B cell (primary cell): Measurements from ENCODE around the gene HSPB9. TPM values are rescaled to one million over a fixed set of nuclear protein-coding genes. Genes with fewer than 3 reads are reported as not detected.

Source experiments
- ATAC-seq: fragments of 200-7000 bp; cut with Tn5 transposase; one replicate; pipeline ENCODE4 v1.10.0; 2021; ENCODE audit warnings: low read depth, mild to moderate bottlenecking, moderate number of reproducible peaks, moderate library complexity
- CTCF ChIA-PET: fragments of 350-600 bp; sonication (Branson Sonifier 250); formaldehyde crosslinking; loops from one replicate; lab custom pipeline; 2021; ENCODE audit warnings: antibody characterized with exemption, inconsistent platforms; lab: Charles Lee
- POLR2A ChIA-PET: fragments of 350-600 bp; sonication (Branson Sonifier 250); formaldehyde crosslinking; loops from one replicate; lab custom pipeline; 2021; ENCODE audit warnings: antibody characterized with exemption; lab: Charles Lee
- DNase-seq: peaks from one replicate; pipeline ENCODE4 v3.0.0; 2013
- H2AFZ ChIP-seq: 2 replicates; pipeline ENCODE4 v1.6.1; 2012; ENCODE audit warnings: mild to moderate bottlenecking, low read depth, low read length; ENCODE audit not compliant: insufficient read depth, poor library complexity, severe bottlenecking
- H3K27ac ChIP-seq, 2 donors: 1 replicate in 1 of 2; 2 replicates in 1 of 2; pipeline ENCODE4 v1.5.1; 2012 to 2013; ENCODE audit warnings: low read length in 2 of 2, mild to moderate bottlenecking in 2 of 2, moderate library complexity in 1 of 2
- H3K27me3 ChIP-seq, 4 experiments: fragments of 200-600 bp in 1 of 4; sonication (generic) in 1 of 4; replicated peaks in 1 of 4; 1 replicate in 2 of 4; 2 replicates in 2 of 4; pipeline versions ENCODE4 v1.6.1 to v1.7.0; 2013 to 2016; ENCODE audit warnings: low read length in 3 of 4, mild to moderate bottlenecking in 2 of 4, mixed read lengths in 1 of 4, moderate library complexity in 1 of 4; ENCODE audit not compliant: insufficient read depth in 4 of 4, control insufficient read depth in 3 of 4; ENCODE audit errors: control extremely low read depth in 1 of 4
- H3K36me3 ChIP-seq, 2 experiments: replicated peaks in 1 of 2; 1 replicate in 1 of 2; 2 replicates in 1 of 2; pipeline versions ENCODE4 v1.6.1 to v1.7.1; 2013; ENCODE audit warnings: low read length in 1 of 2; ENCODE audit not compliant: insufficient read depth in 2 of 2, control insufficient read depth in 1 of 2; ENCODE audit errors: control extremely low read depth in 1 of 2, extremely low read depth in 1 of 2
- H3K4me1 ChIP-seq, 2 donors: fragments of 200-600 bp in 1 of 2; sonication (generic) in 1 of 2; 1 replicate in 1 of 2; 2 replicates in 1 of 2; pipeline versions ENCODE4 v1.5.1 to v1.6.1; 2013 to 2017; ENCODE audit warnings: low read length in 2 of 2; ENCODE audit not compliant: control insufficient read depth in 2 of 2, insufficient read depth in 2 of 2
- H3K4me2 ChIP-seq: replicated peaks from 2 replicates; pipeline ENCODE3; 2012; ENCODE audit warnings: mild to moderate bottlenecking, low read depth, low read length; ENCODE audit not compliant: poor library complexity, severe bottlenecking
- H3K4me3 ChIP-seq, 5 experiments: fragments of 200-600 bp in 1 of 5; sonication (generic) in 1 of 5; 1 replicate in 3 of 5; 2 replicates in 2 of 5; pipeline versions ENCODE4 v1.5.1 to v1.7.0; 2011 to 2016; ENCODE audit warnings: low read length in 4 of 5, mild to moderate bottlenecking in 4 of 5, low read depth in 2 of 5, control low read depth in 1 of 5, moderate library complexity in 1 of 5; ENCODE audit not compliant: insufficient read depth in 1 of 5; ENCODE audit errors: control extremely low read depth in 1 of 5, extremely low read depth in 1 of 5
- H3K79me2 ChIP-seq: fragments of 200-600 bp; sonication (generic); one replicate; pipeline ENCODE4 v1.6.0; 2016; ENCODE audit warnings: low read length; ENCODE audit not compliant: control insufficient read depth, insufficient read depth
- H3K9ac ChIP-seq: fragments of 200-600 bp; sonication (generic); 2 replicates; pipeline ENCODE4 v1.6.1; 2017; ENCODE audit warnings: mild to moderate bottlenecking, low read length, moderate library complexity
- H3K9me3 ChIP-seq, 3 donors: one replicate each; pipeline versions ENCODE4 v1.6.1 to v1.7.1; 2013; ENCODE audit warnings: low read length in 2 of 3; ENCODE audit not compliant: control insufficient read depth in 2 of 3, insufficient read depth in 1 of 3; ENCODE audit errors: control extremely low read depth in 1 of 3
- H4K20me1 ChIP-seq: 2 replicates; pipeline ENCODE4 v1.6.0; 2012; ENCODE audit warnings: mild to moderate bottlenecking, low read length; ENCODE audit not compliant: insufficient read depth, control insufficient read depth, poor library complexity, severe bottlenecking
- H3K27ac Mint-ChIP-seq: one replicate; pipeline ENCODE4 v1.8.0; 2021; ENCODE audit warnings: mixed read lengths
- H3K27me3 Mint-ChIP-seq: one replicate; pipeline ENCODE4 v1.8.0; 2021; ENCODE audit warnings: mixed read lengths
- H3K4me1 Mint-ChIP-seq: one replicate; pipeline ENCODE4 v1.8.0; 2021; ENCODE audit warnings: mixed read lengths
- H3K4me3 Mint-ChIP-seq: one replicate; pipeline ENCODE4 v1.8.0; 2021; ENCODE audit warnings: mixed read lengths
- H3K9me3 Mint-ChIP-seq: one replicate; pipeline ENCODE4 v1.8.0; 2022; ENCODE audit warnings: mixed read lengths; ENCODE audit not compliant: insufficient read depth
- EZH2 ChIP-seq: IDR thresholded peaks from 2 replicates; pipeline ENCODE4 v1.6.1; 2012; ENCODE audit warnings: borderline replicate concordance, low read depth, mild to moderate bottlenecking, moderate library complexity, low read length; ENCODE audit not compliant: insufficient read depth, poor library complexity, severe bottlenecking
- WGBS: methylation state at CpG from one replicate; pipeline ENCODE4 v1.1.5; 2013; ENCODE audit warnings: missing lambda C conversion rate; ENCODE audit not compliant: insufficient coverage; 5-methylcytosine and 5-hydroxymethylcytosine counted together
- intact Hi-C: fragments of 100-400 bp; cut with micrococcal nuclease; formaldehyde crosslinking; loops from one replicate; pipeline ENCODE4 v1.10.0; 2022
- polyA plus RNA-seq: library from polyadenylated mRNA; depleted of rRNA; stranded (reverse); fragments of >200 nt; gene quantifications from 2 replicates; pipeline ENCODE4 v1.2.3, GENCODE V29; 2012
- total RNA-seq, 2 donors: library from RNA; stranded (reverse); fragments of 120-200 nt in 1 of 2; gene quantifications; 1 replicate in 1 of 2; 2 replicates in 1 of 2; pipeline versions ENCODE4 v1.2.3 to v1.2.4, GENCODE V29; 2013 to 2022
- TF ChIP-seq, protein P1 (sequence below): fragments of 200-600 bp; IDR thresholded peaks from one replicate; pipeline ENCODE4 v1.8.0; 2022; ENCODE audit warnings: antibody characterized with exemption, mild to moderate bottlenecking

Gene HSPB9
- total and polyA plus RNA-seq, 2 donors (not counting 1 experiment from before 2014, with no cell fraction given): 0.09 TPM; not detected in 1

GRCh38 chr17:42101513-42102292 lies 20.9 kb upstream of the HSPB9 start:
- Histone ChIP-seq H3K4me1 (peaks cover 11 to 17% of the 10 kb centered on the region in 2 donors), H3K27ac (no peak overlapping the region), H3K27me3 (peaks cover 0 to 15% (median 9%) of the 10 kb centered on the region in 4 experiments), H3K4me2 (no peak overlapping the region), H3K4me3 (no peak overlapping the region), H2AFZ (no peak overlapping the region), H4K20me1 (no peaks in the 10 kb centered on the region), H3K36me3 (peaks cover 0 to 20% of the 10 kb centered on the region in 2 experiments), H3K79me2 (no peaks in the 10 kb centered on the region), H3K9me3 (no peaks in the 10 kb centered on the region), H3K9ac (no peak overlapping the region)
- 61% methylated on average over 9 of the region's 14 CpGs for WGBS
- no peak for TF ChIP-seq EZH2
- TF ChIP-seq, protein P1, sequence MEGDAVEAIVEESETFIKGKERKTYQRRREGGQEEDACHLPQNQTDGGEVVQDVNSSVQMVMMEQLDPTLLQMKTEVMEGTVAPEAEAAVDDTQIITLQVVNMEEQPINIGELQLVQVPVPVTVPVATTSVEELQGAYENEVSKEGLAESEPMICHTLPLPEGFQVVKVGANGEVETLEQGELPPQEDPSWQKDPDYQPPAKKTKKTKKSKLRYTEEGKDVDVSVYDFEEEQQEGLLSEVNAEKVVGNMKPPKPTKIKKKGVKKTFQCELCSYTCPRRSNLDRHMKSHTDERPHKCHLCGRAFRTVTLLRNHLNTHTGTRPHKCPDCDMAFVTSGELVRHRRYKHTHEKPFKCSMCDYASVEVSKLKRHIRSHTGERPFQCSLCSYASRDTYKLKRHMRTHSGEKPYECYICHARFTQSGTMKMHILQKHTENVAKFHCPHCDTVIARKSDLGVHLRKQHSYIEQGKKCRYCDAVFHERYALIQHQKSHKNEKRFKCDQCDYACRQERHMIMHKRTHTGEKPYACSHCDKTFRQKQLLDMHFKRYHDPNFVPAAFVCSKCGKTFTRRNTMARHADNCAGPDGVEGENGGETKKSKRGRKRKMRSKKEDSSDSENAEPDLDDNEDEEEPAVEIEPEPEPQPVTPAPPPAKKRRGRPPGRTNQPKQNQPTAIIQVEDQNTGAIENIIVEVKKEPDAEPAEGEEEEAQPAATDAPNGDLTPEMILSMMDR: peak; percentile 78
- DNase-seq (peak; percentile 59), ATAC-seq (peak; percentile 59)
- Mint-ChIP-seq H3K9me3 (no peaks in the 10 kb centered on the region), H3K27me3 (peaks cover 3% of the 10 kb centered on the region), H3K4me1 (peaks cover 9% of the 10 kb centered on the region), H3K4me3 (no peak overlapping the region), H3K27ac (no peak overlapping the region)
- ChIA-PET CTCF (interaction anchor here (0.6 to 2.3 kb wide), 10 partner anchors 11 to 139 kb away, joined by 3 to 17 read pairs (median 4); partner anchors contain the start of genes CNP and DHX58), POLR2A (interaction anchor here (0.6 kb wide), 1 partner anchor 555 kb away, joined by 6 read pairs; no protein-coding TSS in a partner anchor)
- intact Hi-C loops: loop anchor here (1.0 kb wide), 1 partner anchor 138 kb away; no protein-coding TSS in a partner anchor
